Gastroesophageal sphincter (tissue), 4 donors: ENCODE data around the gene GPR179. TPM values are rescaled to one million over a fixed set of nuclear protein-coding genes. Genes with fewer than 3 reads are reported as not detected.

ENCODE experiments used
- ATAC-seq: fragments of 150-250 bp; one replicate; pipeline ENCODE4 v1.9.1; 2016; ENCODE audit warnings: mild to moderate bottlenecking, moderate library complexity
- H3K27ac ChIP-seq, 4 donors: fragments of 200-600 bp; sonication (generic) in 3 of 4; 1 replicate in 3 of 4; 2 replicates in 1 of 4; pipeline ENCODE4 v1.5.1; 2016 to 2019
- H3K27me3 ChIP-seq: fragments of 200-600 bp; sonication (generic); one replicate; pipeline ENCODE4 v1.5.1; 2019
- H3K36me3 ChIP-seq, 2 donors: fragments of 200-600 bp; sonication (generic); one replicate each; pipeline ENCODE4 v1.5.1; 2019; ENCODE audit warnings: control low read depth in 1 of 2
- H3K4me1 ChIP-seq, 3 donors: fragments of 200-600 bp; sonication (generic); 1 replicate in 2 of 3; 2 replicates in 1 of 3; pipeline ENCODE4 v1.5.1; 2016 to 2019; ENCODE audit warnings: control low read depth in 2 of 3
- H3K4me3 ChIP-seq, 2 donors: fragments of 200-600 bp; sonication (generic); one replicate each; pipeline ENCODE4 v1.5.1; 2019; ENCODE audit warnings: mild to moderate bottlenecking in 1 of 2, moderate library complexity in 1 of 2
- H3K9me3 ChIP-seq, 3 donors: fragments of 200-600 bp; sonication (generic); one replicate each; pipeline ENCODE4 v1.5.1; 2017 to 2019; ENCODE audit warnings: control low read depth in 2 of 3
- CTCF ChIP-seq, 4 experiments: fragments of 200-600 bp in 2 of 4; fragments of 450-650 bp in 2 of 4; sonication (generic) in 1 of 4; IDR thresholded peaks; one replicate each; pipeline ENCODE4 v1.5.1; 2017 to 2019; ENCODE audit warnings: antibody characterized with exemption in 4 of 4, mild to moderate bottlenecking in 2 of 4, moderate library complexity in 2 of 4
- EP300 ChIP-seq: sonication (generic); formaldehyde crosslinking; IDR thresholded peaks from one replicate; pipeline ENCODE4 v1.6.1; 2017; ENCODE audit warnings: antibody characterized with exemption, mild to moderate bottlenecking
- POLR2A ChIP-seq, 2 donors: fragments of 450-650 bp; IDR thresholded peaks; one replicate each; pipeline ENCODE4 v1.6.1; 2017; ENCODE audit warnings: antibody characterized with exemption in 2 of 2, mild to moderate bottlenecking in 2 of 2, moderate library complexity in 1 of 2
- POLR2AphosphoS5 ChIP-seq: sonication (generic); formaldehyde crosslinking; IDR thresholded peaks from one replicate; pipeline ENCODE4 v1.6.1; 2017; ENCODE audit warnings: antibody characterized with exemption
- WGBS, 2 donors: methylation state at CpG; one replicate each; pipeline ENCODE4 v1.1.5; 2018; ENCODE audit warnings: low coverage in 1 of 2; 5-methylcytosine and 5-hydroxymethylcytosine counted together
- total RNA-seq, 4 donors: library from RNA; depleted of rRNA; stranded (reverse); fragments of >200 nt; gene quantifications; one replicate each; pipeline ENCODE4 v1.1.0, GENCODE V29; 2016

The GPR179 gene
- total RNA-seq, 4 donors from 2014 or later: 0.08 to 0.13 TPM; not detected in 2

- no peaks in the 10 kb centered on the region for H3K9me3 ChIP-seq
- no peak overlapping the region for H3K27ac ChIP-seq
- no peaks in the 10 kb centered on the region for H3K36me3 ChIP-seq
- TF ChIP-seq EP300 (no peak), POLR2AphosphoS5 (no peak), POLR2A (IDR thresholded peaks at IDR 0.05) (no peak), CTCF (IDR thresholded peaks at IDR 0.05) (no peak)
- no peak for ATAC-seq
- no peak overlapping the region for H3K4me3 ChIP-seq
- no CpG with 5 or more reads among the region's 23 CpGs for WGBS, 2 donors
- H3K27me3 ChIP-seq: peaks cover 62% of the 10 kb centered on the region
- peaks cover 0 to 15% (median 4%) of the 10 kb centered on the region in 3 donors for H3K4me1 ChIP-seq
Observed at GRCh38 chr17:38330941-38331411, 12.8 kb downstream of the GPR179 start.

GRCh38 chr17:38329808-38330730, 13.7 kb downstream of the GPR179 start:
- TF ChIP-seq EP300: no peak
- TF ChIP-seq POLR2AphosphoS5: no peak
- TF ChIP-seq CTCF (IDR thresholded peaks at IDR 0.05): no peak
- no peak for TF ChIP-seq POLR2A (IDR thresholded peaks at IDR 0.05)
- H3K27me3 ChIP-seq: peaks cover 58% of the 10 kb centered on the region
- no peaks in the 10 kb centered on the region for H3K36me3 ChIP-seq
- no peak overlapping the region for H3K4me3 ChIP-seq
- no peak for ATAC-seq
- H3K27ac ChIP-seq: no peak overlapping the region
- 60 to 67% methylated on average over 2 of the region's 25 CpGs for WGBS, 2 donors
- H3K9me3 ChIP-seq: no peaks in the 10 kb centered on the region
- peaks cover 0 to 21% (median 4%) of the 10 kb centered on the region in 3 donors for H3K4me1 ChIP-seq

- H3K4me3 ChIP-seq: no peak overlapping the region
- no peaks in the 10 kb centered on the region for H3K36me3 ChIP-seq
- H3K27me3 ChIP-seq: peaks cover 50% of the 10 kb centered on the region
- no peaks in the 10 kb centered on the region for H3K9me3 ChIP-seq
- no peak for ATAC-seq
- TF ChIP-seq CTCF (IDR thresholded peaks at IDR 0.05) (no peak), POLR2A (IDR thresholded peaks at IDR 0.05) (no peak), POLR2AphosphoS5 (no peak), EP300 (no peak)
- 100% methylated on average over 1 of the region's 7 CpGs; no CpG with 5 or more reads in 1 of the 2 donors for WGBS, 2 donors
- peaks cover 0 to 21% (median 4%) of the 10 kb centered on the region in 3 donors for H3K4me1 ChIP-seq
- no peak overlapping the region for H3K27ac ChIP-seq
Observed at GRCh38 chr17:38329284-38329683, 14.5 kb downstream of the GPR179 start.

GRCh38 chr17:38328620-38329019, 15.1 kb downstream of the GPR179 start:
- ATAC-seq: no peak
- WGBS, 2 donors: 68 to 92% methylated on average over 2 to 7 of the region's 7 CpGs
- peaks cover 44% of the 10 kb centered on the region for H3K27me3 ChIP-seq
- no peak for TF ChIP-seq EP300
- TF ChIP-seq POLR2AphosphoS5: no peak
- TF ChIP-seq CTCF (IDR thresholded peaks at IDR 0.05): no peak
- no peak for TF ChIP-seq POLR2A (IDR thresholded peaks at IDR 0.05)
- no peak overlapping the region for H3K27ac ChIP-seq
- H3K9me3 ChIP-seq: no peaks in the 10 kb centered on the region
- no peak overlapping the region for H3K4me3 ChIP-seq
- H3K4me1 ChIP-seq: peaks cover 0 to 21% (median 4%) of the 10 kb centered on the region in 3 donors
- H3K36me3 ChIP-seq: peaks cover 0 to 6% of the 10 kb centered on the region in 2 donors
